ENCODE results near the gene PALLD.

GRCh38 chr4:168843635-168844034, 346.8 kb downstream of the PALLD start:
- no peak for TF ChIP-seq USF1 (CRISPR knock-in tag; IDR thresholded peaks at IDR 0.05)
- no peak for TF ChIP-seq STAT6 (CRISPR knock-in tag; conservative IDR thresholded peaks at IDR 0.05; ENCODE audit: low read depth)
- no peak for TF ChIP-seq GABPB1 (CRISPR knock-in tag; IDR thresholded peaks at IDR 0.05)
- no peak for TF ChIP-seq CTCF (IDR thresholded peaks at IDR 0.05)
- TF ChIP-seq NFYB (CRISPR knock-in tag; conservative IDR thresholded peaks at IDR 0.05; ENCODE audit: low read depth) = no peak
- no peak for TF ChIP-seq ARID4B (CRISPR knock-in tag; IDR thresholded peaks at IDR 0.05; ENCODE audit: borderline replicate concordance)

Measured in WTC11 (cell line).